Stimulated activated naive CD4-positive, alpha-beta T cell treated with Interleukin-2 at 50 U/mL for 16 hours (primary cell): ENCODE results near the gene ETNK2.

Experiments
- DNase-seq: peaks from one replicate; lab custom pipeline; 2025; lab: John Stamatoyannopoulos, UW

ETNK2 gene

DNA sequence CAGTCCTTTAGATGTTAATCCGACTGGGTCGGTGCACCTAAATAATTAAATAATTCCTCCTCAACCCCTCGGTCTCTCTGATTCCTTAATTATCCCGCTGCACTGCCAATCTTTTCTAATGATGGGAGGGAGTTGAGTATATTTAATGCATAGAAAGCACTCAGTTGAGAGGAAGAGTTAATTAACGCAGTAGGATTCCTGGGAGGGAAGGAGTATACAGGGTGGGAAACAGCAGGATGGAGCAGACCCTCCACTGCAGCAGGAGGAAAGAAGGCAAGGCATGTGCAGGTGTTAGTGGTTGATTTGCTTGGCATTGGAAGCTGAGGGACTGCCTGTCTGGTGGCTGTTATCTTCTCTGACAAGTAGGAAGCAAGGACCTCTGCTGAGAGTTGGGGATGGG, 24.2 kb upstream of the ETNK2 start:
- no peak for DNase-seq

DNA sequence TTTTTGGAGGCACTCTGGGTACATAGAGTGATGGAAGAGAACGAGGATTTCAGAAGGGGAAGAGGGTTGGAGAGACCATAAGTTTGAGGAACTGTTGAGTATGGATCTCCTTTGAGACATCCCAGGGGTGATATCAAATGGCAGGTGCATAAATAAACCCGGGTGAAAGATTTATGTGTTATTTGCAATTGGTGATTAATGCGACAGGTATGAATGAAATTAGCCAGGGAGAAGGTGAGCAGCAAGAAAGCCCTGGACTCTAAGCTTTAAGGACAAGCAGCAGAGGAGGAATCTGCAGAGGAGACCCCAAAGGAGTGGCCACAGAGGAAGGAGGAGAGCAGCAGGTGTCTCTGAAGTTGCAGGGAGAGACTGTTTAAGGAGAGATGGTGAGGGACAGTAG, 23.1 kb upstream of the ETNK2 start:
- DNase-seq, result no peak

DNA sequence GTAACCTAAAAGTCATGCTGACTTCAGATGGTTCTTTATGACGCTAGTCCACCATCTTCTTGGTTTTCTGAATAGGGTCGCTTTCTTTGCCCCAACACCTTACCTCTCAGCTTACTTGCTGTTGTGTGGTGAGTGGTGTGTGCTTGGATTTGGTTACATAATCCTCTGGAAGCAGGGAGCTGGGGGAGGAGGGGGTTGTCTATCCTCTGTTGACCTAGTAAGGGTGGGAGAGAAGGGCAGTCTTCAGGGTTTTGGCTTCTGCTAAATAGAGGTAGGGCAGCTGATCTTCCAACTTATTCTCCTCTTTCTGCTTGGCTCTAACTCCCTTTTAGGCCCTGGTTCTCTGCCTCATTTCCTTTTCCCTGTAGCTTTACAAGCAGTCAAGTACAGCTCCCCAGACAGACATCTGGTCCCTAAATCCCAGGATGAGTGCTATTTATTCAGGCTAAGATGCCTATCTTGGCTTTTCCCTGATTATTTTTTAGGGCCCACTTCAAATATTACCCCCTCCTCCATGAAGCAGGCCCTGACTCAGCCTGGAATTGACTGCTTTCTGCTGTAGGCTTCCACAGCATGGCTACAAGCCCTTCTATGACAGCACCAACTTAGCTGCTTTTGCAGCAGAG, 20.7 kb upstream of the ETNK2 start:
- no peak for DNase-seq

DNA sequence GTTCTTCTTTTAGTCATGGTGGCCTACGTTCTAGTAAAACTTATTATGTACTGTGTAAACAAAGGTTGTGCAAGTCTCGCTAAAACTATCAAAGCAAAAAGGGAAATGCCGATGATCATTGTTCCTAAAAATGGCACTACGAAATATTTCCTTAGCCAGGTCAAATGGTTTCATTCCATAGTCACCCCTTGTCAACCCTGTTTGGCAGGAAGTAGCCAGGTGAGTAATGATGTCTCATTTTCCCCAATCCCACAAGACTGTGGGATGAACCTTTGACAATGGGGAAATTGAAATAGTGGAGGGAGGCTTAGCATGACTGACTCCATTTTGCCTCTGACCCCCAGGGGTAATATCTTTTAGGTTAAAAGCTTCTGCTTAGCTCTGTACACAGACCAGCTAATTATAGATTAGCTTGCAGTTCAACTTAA, 19.9 kb upstream of the ETNK2 start:
- no peak for DNase-seq

DNA sequence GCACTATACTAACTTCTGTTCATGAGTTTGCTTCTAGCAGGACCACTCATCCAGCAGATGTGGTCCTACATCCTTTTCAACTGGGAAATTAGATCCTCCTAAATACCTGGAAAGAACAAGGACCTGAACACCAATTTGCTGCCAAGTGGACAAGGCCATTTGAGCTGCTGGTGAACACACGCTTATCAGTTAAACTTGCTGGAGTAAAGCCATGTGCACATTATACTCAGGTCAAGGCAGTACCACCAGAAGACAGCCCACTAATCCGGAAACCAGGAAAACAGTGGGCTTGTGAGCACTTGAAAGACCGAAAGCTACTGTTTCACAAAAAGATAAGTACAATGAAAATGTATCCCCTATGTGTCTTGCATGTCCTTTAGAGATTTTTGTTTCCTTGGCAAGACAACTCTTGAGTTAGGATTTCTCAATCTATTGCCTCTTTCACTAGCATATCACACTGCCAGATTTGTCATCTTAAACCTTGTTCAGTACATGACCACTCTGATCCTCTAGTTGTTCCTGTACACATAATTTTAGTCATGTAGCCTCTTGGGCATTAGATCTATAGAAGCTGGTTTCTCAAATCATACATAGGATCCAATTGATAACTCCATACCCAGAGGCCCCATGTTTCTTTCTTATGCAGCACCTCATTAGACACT, 18.8 kb upstream of the ETNK2 start:
- DNase-seq, result no peak

DNA sequence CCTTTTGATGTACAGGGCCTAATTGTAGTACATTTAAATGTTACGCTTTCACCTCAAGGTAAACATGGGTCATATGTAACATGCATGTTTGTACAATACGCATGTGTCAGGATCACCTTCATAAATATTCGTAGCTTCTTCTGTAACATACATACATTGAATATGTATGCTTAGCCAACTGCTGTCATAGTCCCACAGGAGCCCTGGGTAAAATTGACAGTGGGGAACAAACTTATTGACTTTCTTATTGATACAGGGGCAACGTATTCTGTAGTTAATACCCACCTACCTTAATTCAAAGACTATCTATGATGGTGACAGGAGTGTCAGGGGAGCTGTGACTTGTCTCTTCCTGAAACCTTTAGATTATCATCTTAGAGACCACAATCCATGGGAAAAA, 18.0 kb upstream of the ETNK2 start:
- no peak for DNase-seq

DNA sequence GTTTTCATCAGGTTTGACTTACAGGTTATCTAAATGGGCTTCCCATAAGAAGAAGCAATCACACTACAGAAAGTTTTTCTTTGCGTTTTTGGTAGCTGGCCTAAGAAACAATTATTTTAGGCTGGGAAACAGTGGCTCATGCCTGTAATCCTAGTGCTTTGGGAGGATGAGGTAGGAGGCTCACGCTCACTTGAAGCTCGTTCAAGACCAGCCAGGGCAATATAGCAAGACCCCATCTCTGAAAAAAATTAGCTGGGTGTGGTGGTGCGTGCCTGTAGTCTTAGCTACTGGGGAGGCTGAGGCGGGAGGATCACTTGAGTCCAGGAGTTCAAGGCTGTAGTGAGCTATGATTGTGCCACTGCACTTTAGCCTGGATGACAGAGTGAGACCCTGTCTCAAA, 15.9 kb upstream of the ETNK2 start:
- no peak for DNase-seq

DNA sequence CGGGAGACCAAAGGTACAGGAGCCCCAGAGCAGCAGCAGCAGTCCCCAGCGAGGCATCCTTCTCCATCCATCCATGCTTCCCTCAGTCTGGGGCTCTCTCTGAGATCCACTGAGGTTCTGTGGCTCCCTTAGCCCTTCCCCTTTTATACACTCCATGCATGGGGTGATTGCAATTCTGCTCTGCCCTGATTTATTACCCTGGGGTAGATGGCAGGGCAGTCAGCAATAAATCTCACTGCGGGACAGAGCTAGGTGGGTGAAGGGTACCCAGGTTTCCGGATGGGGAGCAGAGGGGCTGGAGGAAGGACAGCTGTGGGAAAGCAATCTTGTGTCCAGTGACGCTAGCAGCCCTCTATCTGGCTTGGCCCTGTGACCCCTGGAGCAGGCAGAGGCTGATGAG, 14.4 kb upstream of the ETNK2 start, which contains the start of gene REN:
REN (minus strand) TSS at position 119 of the 400 bp plus-strand sequence; CDS start at position 75, 44 bp downstream.
- no peak for DNase-seq

DNA sequence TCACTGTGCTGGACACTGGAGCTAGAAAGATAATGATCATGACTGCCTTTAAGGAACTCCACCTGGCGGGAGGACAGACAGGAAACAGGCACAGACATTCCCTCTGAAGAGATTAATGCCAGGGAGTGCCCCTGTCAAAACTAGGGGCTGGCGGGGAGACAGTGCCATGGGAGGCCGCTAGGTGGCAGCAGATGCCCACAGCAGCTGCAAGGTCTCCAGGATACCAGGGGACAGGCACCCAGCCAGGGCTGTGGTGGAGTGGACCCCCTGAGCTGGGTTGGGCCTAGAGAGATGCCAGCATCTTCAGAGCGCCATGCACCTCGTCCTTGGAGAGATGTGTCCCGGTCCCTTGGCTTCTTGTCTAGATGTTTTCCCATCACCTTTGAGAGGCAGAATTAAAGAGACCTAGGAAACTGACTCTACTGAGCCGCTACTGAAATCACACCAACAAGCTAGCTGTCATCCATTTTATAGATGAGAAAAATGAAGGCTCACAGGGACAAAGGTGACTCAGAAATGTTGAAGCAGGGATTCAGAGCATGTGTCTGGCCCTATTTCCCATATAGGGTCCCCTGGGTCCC, 10.7 kb upstream of the ETNK2 start:
- peak; percentile 63 for DNase-seq

DNA sequence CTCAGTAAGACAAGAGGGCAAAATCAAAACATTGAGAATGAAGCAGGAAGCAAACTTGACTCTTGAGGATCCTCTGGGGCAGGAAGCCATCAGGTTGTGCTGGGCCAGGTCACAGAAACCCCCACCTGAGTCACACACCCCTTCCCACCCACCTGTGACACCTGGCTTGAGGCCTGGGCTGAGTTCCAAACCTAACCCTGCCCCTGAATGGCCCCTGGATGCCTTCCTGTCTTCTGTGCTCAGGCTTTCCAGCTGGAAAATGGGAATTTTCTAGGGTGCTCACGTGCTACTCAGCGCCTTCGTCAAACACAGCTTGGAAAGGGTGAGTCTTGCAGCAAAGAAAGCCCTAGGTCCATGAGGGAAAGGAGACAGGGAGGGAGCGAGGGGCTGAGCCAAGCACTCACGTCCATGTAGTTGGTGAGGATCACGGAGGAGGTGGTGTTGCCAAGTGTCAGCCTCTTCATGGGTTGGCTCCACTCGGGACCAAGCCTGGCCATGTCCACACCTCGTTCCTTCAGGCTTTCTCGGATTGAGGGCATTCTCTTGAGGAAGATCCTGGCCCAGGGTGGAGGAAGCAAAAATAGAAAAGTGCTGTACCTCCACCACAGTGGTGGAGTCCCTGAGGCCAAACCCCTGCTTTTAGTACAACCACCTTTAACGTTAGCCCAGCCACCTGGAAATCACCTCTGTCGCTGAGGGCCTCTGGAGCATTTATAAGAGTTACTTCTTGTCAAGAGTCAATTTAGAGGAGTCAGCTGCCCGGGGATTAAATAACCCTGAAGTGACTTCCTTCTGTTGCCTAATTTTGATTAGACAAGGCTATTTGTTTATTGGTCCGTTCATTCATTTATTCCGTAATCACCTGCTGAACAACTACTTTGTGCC, 10.0 kb upstream of the ETNK2 start:
- DNase-seq, result no peak

DNA sequence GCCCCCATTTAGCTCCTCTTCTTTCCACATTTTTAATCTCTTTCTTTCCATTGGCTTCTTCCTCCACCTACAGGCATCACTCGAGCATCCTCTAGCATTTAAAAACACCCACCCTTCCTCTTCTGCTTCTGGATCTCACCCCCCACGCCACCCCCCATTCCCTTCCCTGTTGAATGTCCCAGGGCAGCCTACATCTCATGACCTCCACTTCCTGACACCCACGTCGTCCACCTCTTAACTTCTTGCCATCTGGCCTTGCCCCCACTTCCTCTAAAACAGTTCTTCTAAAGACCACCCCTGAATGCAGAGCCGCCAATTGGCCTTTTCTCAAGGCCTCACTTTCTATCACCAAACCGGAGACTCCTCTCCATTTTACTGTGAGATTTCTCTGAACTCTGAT, 6.1 kb upstream of the ETNK2 start:
- no peak for DNase-seq

DNA sequence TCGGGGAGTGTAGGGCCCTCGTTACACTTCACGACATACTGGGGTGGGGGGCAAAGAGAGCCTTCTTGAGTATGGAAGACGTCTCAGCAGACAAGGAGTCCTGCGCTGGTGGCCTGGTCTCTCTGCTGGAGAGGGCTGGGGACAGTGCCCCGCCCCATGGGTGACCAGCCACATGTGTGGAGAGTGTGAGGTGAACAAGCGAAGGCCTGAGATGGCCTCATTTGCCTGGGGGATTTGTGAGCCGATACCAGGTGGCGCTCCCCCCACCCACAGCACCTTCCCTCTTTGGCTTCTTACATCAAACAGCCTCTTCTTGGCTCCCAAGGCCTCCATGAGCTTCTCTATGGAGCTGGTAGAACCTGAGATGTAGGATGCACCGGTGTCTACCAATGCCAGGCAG, 4.0 kb upstream of the ETNK2 start:
- no peak for DNase-seq

DNA sequence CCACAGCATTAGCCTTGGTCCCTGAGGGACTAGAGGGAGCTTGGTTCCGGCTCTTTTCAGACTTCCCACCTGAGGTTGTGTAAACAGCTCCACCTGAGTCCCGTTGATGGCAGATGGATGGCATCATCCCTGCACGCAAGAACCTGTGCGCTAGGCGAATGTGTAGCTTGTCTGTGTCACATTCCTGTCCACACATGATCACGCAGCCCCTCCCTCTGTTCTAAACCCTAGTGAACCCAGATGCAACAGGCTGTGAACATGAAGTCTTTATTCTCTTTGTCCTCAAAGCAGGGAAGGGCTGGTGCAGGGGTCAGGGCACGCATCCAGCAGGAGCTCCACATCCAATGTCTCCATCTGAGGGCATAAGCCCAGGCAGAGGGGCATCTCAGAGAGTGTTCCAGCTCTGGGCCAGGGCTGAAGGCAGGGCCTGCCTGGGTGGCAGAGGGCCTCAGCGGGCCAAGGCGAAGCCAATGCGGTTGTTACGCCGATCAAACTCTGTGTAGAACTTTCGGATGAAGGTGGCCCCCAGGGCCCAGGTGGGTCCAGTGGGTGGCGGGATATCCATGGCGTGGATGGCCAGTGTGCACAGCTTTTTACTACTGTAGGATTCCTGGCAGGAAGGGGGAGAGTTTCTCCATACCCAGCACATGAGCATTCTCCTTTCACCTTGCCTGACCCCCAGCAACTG, 2.9 kb upstream of the ETNK2 start:
- no peak for DNase-seq

DNA sequence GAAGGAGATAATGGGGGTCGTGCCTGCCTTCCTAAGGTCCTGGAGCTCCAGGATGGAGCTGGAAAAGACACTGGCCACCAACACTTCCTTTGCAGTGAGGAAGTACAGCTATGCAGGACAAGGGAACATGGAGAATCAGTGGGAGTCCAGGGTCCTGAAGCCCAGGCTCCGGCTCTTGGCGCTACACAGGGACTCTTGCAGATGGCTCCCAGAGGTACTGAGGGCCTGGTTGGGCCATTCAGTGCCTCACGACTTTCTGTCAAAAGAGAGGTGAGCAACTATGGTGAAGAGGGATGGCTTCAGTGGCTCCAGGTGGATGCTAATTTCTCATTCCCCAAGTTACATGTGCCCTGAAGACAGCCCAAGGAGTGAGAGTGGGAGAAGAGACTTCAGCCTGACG, 1.8 kb upstream of the ETNK2 start:
- DNase-seq, result no peak

DNA sequence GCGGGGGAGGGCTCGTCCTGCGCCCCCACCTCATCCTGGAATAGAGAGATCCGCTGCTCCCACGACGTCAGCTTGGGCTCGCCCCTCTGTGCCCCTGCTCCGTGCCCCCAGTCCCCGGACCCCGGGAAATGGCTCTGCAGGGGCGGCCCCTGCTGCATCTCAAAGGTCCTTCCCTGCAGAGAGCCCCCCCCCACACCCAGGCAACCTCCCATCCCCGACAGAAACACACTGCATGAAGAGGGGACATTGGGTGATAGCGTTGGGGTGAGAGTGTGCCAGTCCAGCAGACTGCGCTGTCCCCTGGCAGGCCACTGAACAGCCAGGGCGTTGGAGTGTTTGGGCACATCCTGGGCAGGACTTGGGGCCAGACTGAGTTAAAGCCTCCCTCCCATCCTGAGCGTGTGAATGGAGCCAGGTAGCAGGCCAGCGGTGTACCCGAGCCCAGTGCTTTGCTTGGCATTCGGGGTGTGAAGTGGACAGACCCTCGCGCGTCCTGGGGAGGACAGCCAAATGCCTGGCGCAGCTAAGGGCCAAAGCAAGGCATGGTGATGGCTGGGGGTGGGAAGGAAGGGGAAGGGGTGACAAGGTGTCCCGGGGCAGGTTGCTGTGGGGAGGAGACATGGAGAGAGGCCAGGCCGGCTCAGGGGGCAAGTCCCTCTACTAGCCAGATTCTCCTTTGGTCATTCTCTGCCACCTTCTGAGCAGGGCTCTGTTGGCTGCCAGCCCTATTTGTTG, 633 bp upstream of the ETNK2 start:
- DNase-seq, result no peak

DNA sequence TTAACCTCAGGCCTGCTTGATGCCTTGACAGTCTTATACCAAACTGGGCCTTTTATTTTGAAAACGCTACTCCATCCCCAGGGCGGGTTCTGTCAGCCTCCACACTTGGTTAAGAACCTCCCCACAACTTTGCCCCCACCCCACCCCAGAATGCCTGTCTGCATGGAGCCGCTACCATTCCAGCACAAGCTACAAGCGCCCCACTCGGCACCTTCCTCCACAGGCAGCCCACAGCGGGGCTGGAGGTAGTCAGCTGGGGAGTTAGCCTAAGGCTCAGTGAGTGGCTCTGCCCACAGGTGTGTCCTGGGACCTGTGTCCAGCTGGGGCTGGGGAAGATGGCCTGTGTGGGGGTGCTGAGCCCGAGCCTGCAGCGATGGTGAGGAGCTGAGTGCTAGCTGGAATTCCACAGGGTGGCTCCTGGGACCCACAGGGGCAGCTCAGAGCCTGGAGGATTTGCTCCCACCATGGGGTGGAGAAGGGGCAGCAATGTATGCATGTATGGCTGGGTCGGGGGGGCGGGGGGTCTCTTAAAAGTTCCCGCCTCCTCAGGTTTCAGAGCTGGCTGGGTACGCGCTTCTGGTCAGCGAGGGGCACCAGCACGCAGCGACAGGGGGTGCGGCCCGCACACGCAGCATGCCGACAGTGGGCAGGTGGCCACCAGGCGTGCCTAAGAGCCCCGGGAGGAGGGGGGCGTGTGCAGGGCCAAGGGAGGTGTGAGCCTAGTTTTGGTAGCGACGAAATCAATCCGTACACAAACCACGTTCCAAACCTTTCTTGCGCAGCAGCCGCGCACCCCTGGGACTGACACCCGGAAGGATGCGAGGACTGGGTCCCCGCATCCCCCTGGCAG, 917 bp downstream of the ETNK2 start:
- DNase-seq, result peak; percentile 24

DNA sequence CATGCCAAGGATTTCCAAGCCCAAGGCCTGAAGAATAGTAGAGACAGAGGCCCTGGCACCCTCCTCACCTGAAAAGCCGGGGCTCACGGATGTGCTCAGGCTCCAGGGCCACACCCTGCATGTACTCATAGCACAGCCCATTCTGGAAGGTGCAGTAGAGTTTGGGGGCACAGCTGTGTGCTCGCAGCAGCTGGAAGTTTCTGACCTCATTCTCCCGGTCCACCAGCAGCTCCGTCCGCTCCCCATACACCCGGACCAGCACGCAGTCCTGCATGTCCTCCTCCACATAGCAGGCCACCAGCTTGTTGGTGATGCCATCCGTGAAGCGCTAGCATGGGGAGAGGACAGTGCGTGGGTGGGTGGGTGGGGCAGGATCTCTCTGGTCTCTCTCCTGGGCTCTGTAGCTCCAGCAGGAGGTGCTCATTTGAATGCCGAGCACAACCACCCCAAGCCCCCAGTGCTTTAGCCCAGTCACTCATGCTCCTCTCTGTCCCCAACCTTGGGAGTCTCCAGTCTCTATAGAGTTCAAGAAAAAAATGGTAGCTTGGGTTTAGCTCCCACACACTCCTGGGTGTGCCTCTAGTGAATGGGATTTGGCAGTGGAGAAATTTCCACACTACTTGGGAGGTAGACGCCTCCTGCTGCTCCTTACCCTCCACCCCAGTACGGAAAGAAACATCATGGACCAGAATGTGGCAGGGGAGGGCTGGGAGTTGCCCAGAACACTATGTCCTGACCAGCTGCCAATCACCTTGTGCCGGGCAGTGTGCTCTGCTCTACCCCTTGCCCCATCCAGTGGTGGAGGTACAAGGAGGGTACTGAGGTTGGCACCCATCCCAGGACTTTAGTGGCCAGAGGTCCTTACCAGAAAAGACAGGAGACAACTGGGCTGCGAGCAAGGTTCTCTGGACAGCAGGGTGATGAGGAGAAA, 1.9 kb downstream of the ETNK2 start:
- no peak for DNase-seq

DNA sequence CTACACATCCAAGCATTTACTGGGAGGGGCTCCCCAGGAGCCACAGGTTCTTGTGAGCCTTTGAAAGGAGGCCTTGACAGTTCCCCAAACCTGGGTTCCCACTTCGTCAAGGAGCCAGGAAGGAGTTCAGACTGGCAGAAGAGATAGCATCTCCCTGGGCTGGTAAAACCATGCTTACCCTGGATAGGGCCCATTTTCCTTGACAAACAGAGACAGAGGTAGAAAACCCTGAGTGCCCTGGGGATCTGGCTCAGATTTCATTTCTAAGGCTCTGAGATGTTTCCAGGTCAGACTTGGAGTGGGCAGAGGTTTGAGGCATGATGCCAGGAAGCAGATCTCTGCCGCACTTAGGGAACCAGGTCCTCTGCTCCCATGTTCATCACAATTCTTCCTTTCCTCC, 2.7 kb downstream of the ETNK2 start:
- no peak for DNase-seq
